ENCODE data around the gene PTPRF.

DNA sequence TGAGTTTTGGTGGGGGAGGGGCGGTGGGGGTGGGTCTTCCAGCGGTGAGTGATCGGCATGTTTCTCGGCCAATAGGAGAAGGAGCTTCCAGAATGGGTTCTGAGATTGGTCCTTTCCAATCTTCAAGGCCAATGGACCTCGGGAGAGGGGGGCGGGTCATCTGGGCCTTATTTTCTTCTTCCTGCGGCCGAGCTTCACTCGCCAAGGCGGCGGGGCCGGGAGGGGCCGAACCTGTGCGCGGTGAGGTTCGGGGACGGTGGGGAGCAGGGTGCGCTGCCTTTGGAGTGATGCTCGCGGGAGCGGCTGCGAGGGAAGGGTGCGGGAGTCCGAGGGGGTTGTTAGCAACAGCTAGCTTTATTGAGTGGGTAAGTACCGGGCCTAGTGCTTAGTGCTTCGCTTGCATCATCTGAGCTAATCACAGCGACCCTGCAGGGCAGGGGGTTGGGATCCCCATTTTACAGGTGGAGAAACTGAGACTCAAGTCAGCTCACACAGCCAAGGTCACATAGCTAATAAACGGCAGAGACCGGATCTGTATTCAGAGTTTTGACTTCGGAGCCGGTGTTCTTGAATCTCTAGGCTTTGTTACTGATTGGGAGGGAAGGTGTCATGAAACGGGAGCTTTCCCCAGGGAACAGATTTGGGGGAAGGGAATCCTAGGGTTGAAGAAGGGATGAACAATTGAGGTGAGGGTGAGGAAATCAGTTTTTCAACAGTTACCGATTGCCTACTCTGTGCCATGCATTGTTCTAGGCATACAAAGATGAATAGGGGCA lies 119.8 kb downstream of the PTPRF start:
- TF ChIP-seq, protein P1, sequence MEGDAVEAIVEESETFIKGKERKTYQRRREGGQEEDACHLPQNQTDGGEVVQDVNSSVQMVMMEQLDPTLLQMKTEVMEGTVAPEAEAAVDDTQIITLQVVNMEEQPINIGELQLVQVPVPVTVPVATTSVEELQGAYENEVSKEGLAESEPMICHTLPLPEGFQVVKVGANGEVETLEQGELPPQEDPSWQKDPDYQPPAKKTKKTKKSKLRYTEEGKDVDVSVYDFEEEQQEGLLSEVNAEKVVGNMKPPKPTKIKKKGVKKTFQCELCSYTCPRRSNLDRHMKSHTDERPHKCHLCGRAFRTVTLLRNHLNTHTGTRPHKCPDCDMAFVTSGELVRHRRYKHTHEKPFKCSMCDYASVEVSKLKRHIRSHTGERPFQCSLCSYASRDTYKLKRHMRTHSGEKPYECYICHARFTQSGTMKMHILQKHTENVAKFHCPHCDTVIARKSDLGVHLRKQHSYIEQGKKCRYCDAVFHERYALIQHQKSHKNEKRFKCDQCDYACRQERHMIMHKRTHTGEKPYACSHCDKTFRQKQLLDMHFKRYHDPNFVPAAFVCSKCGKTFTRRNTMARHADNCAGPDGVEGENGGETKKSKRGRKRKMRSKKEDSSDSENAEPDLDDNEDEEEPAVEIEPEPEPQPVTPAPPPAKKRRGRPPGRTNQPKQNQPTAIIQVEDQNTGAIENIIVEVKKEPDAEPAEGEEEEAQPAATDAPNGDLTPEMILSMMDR (IDR thresholded peaks at IDR 0.05), result no peak
- TF ChIP-seq ZFX (IDR thresholded peaks at IDR 0.05; ENCODE audit: borderline replicate concordance), result no peak

Measured in 22Rv1 (cell line).